ENCODE results near the gene NFIX. TPM values are rescaled to one million over a fixed set of nuclear protein-coding genes. Genes with fewer than 3 reads are reported as not detected.

The NFIX gene
- total and polyA plus RNA-seq, 2 of the 13 experiments (the other 11 are each of a cell fraction or from before 2014, with no cell fraction given): 3.4 to 5.4 TPM

- Histone ChIP-seq H4K20me1 (ENCODE audit: insufficient read depth, low read length) (peaks cover 4% of the 10 kb centered on the region), H3K9me3 (ENCODE audit: low read length) (no peaks in the 10 kb centered on the region), H3K9ac (ENCODE audit: insufficient read depth, low read depth, low read length) (peak overlapping the region; percentile 77), H2AFZ (ENCODE audit: low read length) (no peak overlapping the region), H3K4me1 (ENCODE audit: insufficient read depth, low read length) (peaks cover 38% of the 10 kb centered on the region), H3K79me2 (ENCODE audit: insufficient read depth, low read length) (peaks cover 67% of the 10 kb centered on the region), H3K27ac (ENCODE audit: extremely low read length, insufficient read depth, low read length) (peak overlapping the region; percentile 96), H3K27me3 (ENCODE audit: control insufficient read depth in 1 of 2, insufficient read depth in 2 of 2, low read length in 2 of 2) (no peaks in the 10 kb centered on the region), H3K4me3 (replicated peaks in 1 of 3; ENCODE audit: insufficient read depth in 1 of 3, low read depth in 2 of 3, low read length in 3 of 3) (0 out of 6 replicates have a peak overlapping the region, but pooled peaks of 1 of the 3 experiments have one; percentile 3), H3K36me3 (replicated peaks in 1 of 2; ENCODE audit: control insufficient read depth in 1 of 2, insufficient read depth in 2 of 2, low read length in 2 of 2) (peaks cover 4 to 29% of the 10 kb centered on the region in 2 experiments; a peak in 4 of 5 replicates), H3K4me2 (ENCODE audit: low read depth, low read length) (peak overlapping the region; percentile 69)
- DNase-seq (ENCODE audit: low spot score) (no peak), ATAC-seq (peak; percentile 22), FAIRE-seq (no peak)
- no TSS peak for BruUV-seq (replicated peaks)
- TF ChIP-seq ZNF766 (CRISPR knock-in tag; IDR thresholded peaks at IDR 0.05; ENCODE audit: borderline replicate concordance): no peak
- no peak for TF ChIP-seq NFE2L2 (IDR thresholded peaks at IDR 0.05; ENCODE audit: low read length)
- TF ChIP-seq ZFP1 (CRISPR knock-in tag; IDR thresholded peaks at IDR 0.05): no peak
- TF ChIP-seq DNMT1 (CRISPR knock-in tag; IDR thresholded peaks at IDR 0.05): 0 out of 2 replicates have a peak, but pooled peaks have one; percentile 11
- TF ChIP-seq KAT7 (CRISPR knock-in tag; IDR thresholded peaks at IDR 0.05; ENCODE audit: borderline replicate concordance): 0 out of 2 replicates have a peak, but pooled peaks have one; percentile 6
- intact Hi-C loops (cut with micrococcal nuclease; ENCODE audit: unreplicated experiment) (no loop called here), in situ Hi-C loops (cut with HindIII; ENCODE audit: extremely low pct_ligation_motif_present, low pct_unique_long_range_greater_than_20kb) (no loop called here)
- WGBS (ENCODE audit: low lambda C conversion rate): 77% methylated on average over 4 of the region's 6 CpGs
- POLR2A ChIA-PET: interaction anchor here (1.2 to 2.7 kb wide), 8 partner anchors 8 to 182 kb away, joined by 3 to 13 read pairs (median 8); partner anchors contain the start of genes IER2, NACC1, RAD23A and STX10
- CTCF ChIA-PET (ENCODE audit: low intra/inter-chr PET ratio, low total read pairs): no interaction called here
These were observed 132.7 kb downstream of the NFIX start for GRCh38 chr19:13127811-13128575.

- peak overlapping the region; percentile 77 for H3K9ac ChIP-seq (ENCODE audit: insufficient read depth, low read depth, low read length)
- no TSS peak for BruUV-seq (replicated peaks)
- peaks cover 4 to 29% of the 10 kb centered on the region in 2 experiments; a peak in 4 of 5 replicates for H3K36me3 ChIP-seq (replicated peaks in 1 of 2; ENCODE audit: control insufficient read depth in 1 of 2, insufficient read depth in 2 of 2, low read length in 2 of 2)
- H3K79me2 ChIP-seq (ENCODE audit: insufficient read depth, low read length): peaks cover 65% of the 10 kb centered on the region
- no peaks in the 10 kb centered on the region for H3K27me3 ChIP-seq (ENCODE audit: control insufficient read depth in 1 of 2, insufficient read depth in 2 of 2, low read length in 2 of 2)
- ChIA-PET CTCF (ENCODE audit: low intra/inter-chr PET ratio, low total read pairs) (no interaction called here), POLR2A (interaction anchor here (1.2 to 2.7 kb wide), 8 partner anchors 9 to 182 kb away, joined by 3 to 13 read pairs (median 8); partner anchors contain the start of genes IER2, NACC1, RAD23A and STX10)
- peak overlapping the region in 1 of 3 experiments; percentile 13; a peak in 2 of 6 replicates for H3K4me3 ChIP-seq (replicated peaks in 1 of 3; ENCODE audit: insufficient read depth in 1 of 3, low read depth in 2 of 3, low read length in 3 of 3)
- peak overlapping the region; percentile 69 for H3K4me2 ChIP-seq (ENCODE audit: low read depth, low read length)
- peak; percentile 96 for ATAC-seq
- H3K9me3 ChIP-seq (ENCODE audit: low read length): no peaks in the 10 kb centered on the region
- peak overlapping the region; percentile 96 for H3K27ac ChIP-seq (ENCODE audit: extremely low read length, insufficient read depth, low read length)
- in situ Hi-C loops (cut with HindIII; ENCODE audit: extremely low pct_ligation_motif_present, low pct_unique_long_range_greater_than_20kb) (no loop called here), intact Hi-C loops (cut with micrococcal nuclease; ENCODE audit: unreplicated experiment) (no loop called here)
- peak; percentile 94 for FAIRE-seq
- peaks cover 4% of the 10 kb centered on the region for H4K20me1 ChIP-seq (ENCODE audit: insufficient read depth, low read length)
- peaks cover 38% of the 10 kb centered on the region for H3K4me1 ChIP-seq (ENCODE audit: insufficient read depth, low read length)
- WGBS (ENCODE audit: low lambda C conversion rate): no CpG with 5 or more reads among the region's 1 CpG
- DNase-seq (ENCODE audit: low spot score): peak; percentile 93
- no peak overlapping the region for H2AFZ ChIP-seq (ENCODE audit: low read length)
- TF ChIP-seq ZNF776 (CRISPR knock-in tag; IDR thresholded peaks at IDR 0.05) (no peak), ZNF281 (CRISPR knock-in tag; IDR thresholded peaks at IDR 0.05; ENCODE audit: borderline replicate concordance) (peak; percentile 47), ZNF672 (CRISPR knock-in tag; IDR thresholded peaks at IDR 0.05) (no peak), TEF (CRISPR knock-in tag; IDR thresholded peaks at IDR 0.05) (no peak), CEBPZ (IDR thresholded peaks at IDR 0.05; ENCODE audit: low read length) (no peak)
These were observed 133.3 kb downstream of the NFIX start for GRCh38 chr19:13128583-13128982.
